Smooth muscle cell (in vitro differentiated cells): ENCODE results near the gene METTL26. TPM values are rescaled to one million over a fixed set of nuclear protein-coding genes. Genes with fewer than 3 reads are reported as not detected.

Experiments
- DNase-seq: peaks from one replicate; lab custom pipeline; 2025; ENCODE audit not compliant: unreplicated experiment; lab: John Stamatoyannopoulos, UW
- H2AFZ ChIP-seq: fragments of 200-600 bp; sonication (generic); 2 replicates; pipeline ENCODE4 v1.6.0; 2016; ENCODE audit warnings: antibody characterized with exemption, low read depth, mild to moderate bottlenecking
- H3F3A ChIP-seq: fragments of 200-600 bp; sonication (generic); 2 replicates; pipeline ENCODE4 v1.6.0; 2017; ENCODE audit warnings: antibody characterized with exemption, low read depth
- H3K27ac ChIP-seq: fragments of 200-600 bp; sonication (generic); 2 replicates; pipeline ENCODE4 v1.5.1; 2016; ENCODE audit warnings: low read depth, mild to moderate bottlenecking
- H3K27me3 ChIP-seq: fragments of 200-600 bp; sonication (generic); 2 replicates; pipeline ENCODE4 v1.6.1; 2016; ENCODE audit warnings: low read depth, mild to moderate bottlenecking
- H3K36me3 ChIP-seq: fragments of 200-600 bp; sonication (generic); 2 replicates; pipeline ENCODE4 v1.5.1; 2016; ENCODE audit warnings: low read depth
- H3K4me1 ChIP-seq: fragments of 200-600 bp; sonication (generic); 2 replicates; pipeline ENCODE4 v1.5.1; 2016; ENCODE audit warnings: low read depth
- H3K4me2 ChIP-seq: fragments of 200-600 bp; sonication (generic); 2 replicates; pipeline ENCODE4 v1.6.0; 2016; ENCODE audit warnings: mild to moderate bottlenecking
- H3K4me3 ChIP-seq: fragments of 200-600 bp; sonication (generic); 2 replicates; pipeline ENCODE4 v1.5.1; 2016; ENCODE audit warnings: mild to moderate bottlenecking
- H3K79me2 ChIP-seq: fragments of 200-600 bp; sonication (generic); 2 replicates; pipeline ENCODE4 v1.6.0; 2016; ENCODE audit warnings: low read depth, mild to moderate bottlenecking
- H3K9ac ChIP-seq: fragments of 200-600 bp; sonication (generic); 2 replicates; pipeline ENCODE4 v1.6.0; 2016; ENCODE audit warnings: low read depth
- H3K9me3 ChIP-seq: fragments of 200-600 bp; sonication (generic); replicated peaks from 2 replicates; pipeline ENCODE4 v1.5.1; 2016; ENCODE audit warnings: low read depth
- H4K20me1 ChIP-seq: fragments of 200-600 bp; sonication (generic); 2 replicates; pipeline ENCODE4 v1.6.0; 2016; ENCODE audit warnings: low read depth
- CTCF ChIP-seq: fragments of 200-600 bp; sonication (generic); IDR thresholded peaks from 2 replicates; pipeline ENCODE4 v1.5.1; 2017; ENCODE audit warnings: borderline replicate concordance, mild to moderate bottlenecking, antibody characterized with exemption; ENCODE audit not compliant: insufficient read depth, poor library complexity, severe bottlenecking
- WGBS: methylation state at CpG from one replicate; pipeline ENCODE4 v1.1.7; 2016; ENCODE audit warnings: low lambda C conversion rate; 5-methylcytosine and 5-hydroxymethylcytosine counted together
- polyA plus RNA-seq: library from polyadenylated mRNA; unstranded; fragments of >200 nt; fragmentation: Nextera tagmentation; extraction: Ambion mirVana; gene quantifications from 2 replicates; pipeline ENCODE4 v1.2.1, GENCODE V29; 2016
- total RNA-seq: library from RNA; depleted of rRNA; stranded (reverse); fragments of >200 nt; gene quantifications from 2 replicates; pipeline ENCODE4 v1.2.3, GENCODE V29; 2014

The METTL26 gene
- total and polyA plus RNA-seq, 2 experiments from 2014 or later: 134 to 238 TPM

GRCh38 chr16:590188-590814 lies 45.8 kb downstream of the METTL26 start:
- H3K4me2 ChIP-seq: peak overlapping the region; percentile 93
- peak overlapping the region; percentile 94 for H3K4me3 ChIP-seq
- H3F3A ChIP-seq: no peaks in the 10 kb centered on the region
- DNase-seq: peak; percentile 52
- WGBS: 3% methylated on average over 59 of the region's 71 CpGs
- no peaks in the 10 kb centered on the region for H3K9me3 ChIP-seq
- H3K9ac ChIP-seq: peak overlapping the region; percentile 85
- H3K4me1 ChIP-seq: peaks cover 6% of the 10 kb centered on the region
- peaks cover 51% of the 10 kb centered on the region for H3K79me2 ChIP-seq
- no peak overlapping the region for H2AFZ ChIP-seq
- no peak overlapping the region for H3K27ac ChIP-seq
- H3K36me3 ChIP-seq: no peaks in the 10 kb centered on the region
- H4K20me1 ChIP-seq: peaks cover 50% of the 10 kb centered on the region
- H3K27me3 ChIP-seq: no peaks in the 10 kb centered on the region
- TF ChIP-seq CTCF: no peak

- Histone ChIP-seq H3K4me1 (peaks cover 6% of the 10 kb centered on the region), H3K9ac (peak within 1 kb of the TSS; percentile 97), H2AFZ (peak within 1 kb of the TSS; percentile 94), H3K9me3 (no peaks in the 10 kb centered on the region), H3K79me2 (peaks cover 46% of the 10 kb centered on the region), H3K4me3 (peak within 1 kb of the TSS; percentile 94), H3K27ac (peak within 1 kb of the TSS; percentile 97), H3K36me3 (no peaks in the 10 kb centered on the region), H3K27me3 (no peaks in the 10 kb centered on the region), H3K4me2 (peak within 1 kb of the TSS; percentile 93), H3F3A (no peaks in the 10 kb centered on the region), H4K20me1 (peaks cover 44% of the 10 kb centered on the region)
- DNase-seq: peak; percentile 100
- WGBS: under 1% methylated on average over 21 of the region's 67 CpGs
- TF ChIP-seq CTCF: no peak
Measured at GRCh38 chr16:589658-590187, 46.4 kb downstream of the METTL26 start, which contains the start of gene RAB40C. TSS of gene RAB40C (plus strand) at chr16:590066. CDS start at chr16:590292, 226 bp downstream.

GRCh38 chr16:588889-589657 lies 47.0 kb downstream of the METTL26 start:
- Histone ChIP-seq H3K4me3 (peak overlapping the region; percentile 93), H3K27me3 (no peaks in the 10 kb centered on the region), H3F3A (no peaks in the 10 kb centered on the region), H3K9me3 (no peaks in the 10 kb centered on the region), H3K4me2 (peak overlapping the region; percentile 84), H3K27ac (peak overlapping the region; percentile 97), H3K79me2 (peaks cover 39% of the 10 kb centered on the region), H2AFZ (peak overlapping the region; percentile 94), H3K36me3 (no peaks in the 10 kb centered on the region), H3K4me1 (peaks cover 6% of the 10 kb centered on the region), H4K20me1 (peaks cover 38% of the 10 kb centered on the region), H3K9ac (peak overlapping the region; percentile 97)
- DNase-seq: peak; percentile 100
- no peak for TF ChIP-seq CTCF
- under 1% methylated on average over 97 of the region's 107 CpGs for WGBS
